Liver (tissue), 9 donors: ENCODE measurements around the gene COL5A1. TPM values are rescaled to one million over a fixed set of nuclear protein-coding genes. Genes with fewer than 3 reads are reported as not detected.

Experiments
- DNase-seq: peaks from one replicate; pipeline ENCODE4 v3.0.0-alpha.2; 2017; ENCODE audit warnings: low spot score
- H3K27ac ChIP-seq, 2 donors: one replicate each; pipeline ENCODE4 v1.7.0; 2013; ENCODE audit warnings: inconsistent platforms in 2 of 2, low read length in 2 of 2, control low read depth in 1 of 2, low read depth in 1 of 2, mild to moderate bottlenecking in 1 of 2
- H3K27me3 ChIP-seq, 4 donors: one replicate each; pipeline versions ENCODE4 v1.6.1 to v1.7.0; 2013; ENCODE audit warnings: low read length in 3 of 4, inconsistent platforms in 1 of 4, mild to moderate bottlenecking in 1 of 4, moderate library complexity in 1 of 4; ENCODE audit not compliant: control insufficient read depth in 4 of 4, insufficient read depth in 4 of 4
- H3K36me3 ChIP-seq, 4 donors: one replicate each; pipeline versions ENCODE4 v1.6.1 to v1.7.0; 2013; ENCODE audit warnings: low read length in 3 of 4, mild to moderate bottlenecking in 3 of 4, low read depth in 1 of 4, moderate library complexity in 1 of 4; ENCODE audit not compliant: control insufficient read depth in 4 of 4, insufficient read depth in 3 of 4
- H3K4me1 ChIP-seq, 4 donors: one replicate each; pipeline versions ENCODE4 v1.6.1 to v1.7.0; 2013; ENCODE audit warnings: low read length in 3 of 4, mild to moderate bottlenecking in 3 of 4, moderate library complexity in 1 of 4; ENCODE audit not compliant: control insufficient read depth in 4 of 4, insufficient read depth in 4 of 4
- H3K4me3 ChIP-seq, 3 donors: one replicate each; pipeline versions ENCODE4 v1.6.1 to v1.7.0; 2013; ENCODE audit warnings: low read length in 3 of 3, control low read depth in 1 of 3, low read depth in 1 of 3, mild to moderate bottlenecking in 1 of 3
- H3K9ac ChIP-seq, 2 donors: one replicate each; pipeline ENCODE4 v1.7.0; 2013; ENCODE audit warnings: low read length in 2 of 2, mild to moderate bottlenecking in 2 of 2, moderate library complexity in 2 of 2, control low read depth in 1 of 2, low read depth in 1 of 2
- H3K9me3 ChIP-seq, 4 donors: one replicate each; pipeline versions ENCODE4 v1.6.1 to v1.7.0; 2013; ENCODE audit warnings: low read length in 3 of 4; ENCODE audit not compliant: control insufficient read depth in 4 of 4
- ATF3 ChIP-seq: IDR thresholded peaks from 2 replicates; pipeline ENCODE4 v1.6.1; 2016; ENCODE audit warnings: antibody characterized with exemption
- CTCF ChIP-seq: fragments of 150-350 bp; IDR thresholded peaks from 2 replicates; pipeline ENCODE4 v1.5.1; 2017; ENCODE audit warnings: improper control_type of control experiment, low read depth, low read length; ENCODE audit not compliant: missing input control
- EGR1 ChIP-seq, 2 donors: IDR thresholded peaks; 2 replicates each; pipeline ENCODE4 v1.6.1; 2016 to 2018; ENCODE audit warnings: antibody characterized with exemption in 2 of 2, low read depth in 2 of 2
- FOXA1 ChIP-seq: IDR thresholded peaks from 2 replicates; pipeline ENCODE4 v1.6.1; 2016; ENCODE audit warnings: antibody characterized with exemption
- GABPA ChIP-seq, 2 donors: IDR thresholded peaks in 1 of 2; conservative IDR thresholded peaks in 1 of 2; 2 replicates each; pipeline ENCODE4 v1.6.1; 2016; ENCODE audit warnings: antibody characterized with exemption in 2 of 2, mild to moderate bottlenecking in 1 of 2, moderate library complexity in 1 of 2
- HNF4A ChIP-seq, 2 donors: conservative IDR thresholded peaks; 2 replicates each; pipeline ENCODE4 v1.6.1; 2016; ENCODE audit warnings: antibody characterized with exemption in 2 of 2, mild to moderate bottlenecking in 2 of 2
- HNF4G ChIP-seq: IDR thresholded peaks from 2 replicates; pipeline ENCODE4 v1.6.1; 2016; ENCODE audit warnings: antibody characterized with exemption
- JUND ChIP-seq, 2 donors: IDR thresholded peaks; 2 replicates each; pipeline ENCODE4 v1.6.1; 2016; ENCODE audit warnings: antibody characterized with exemption in 2 of 2
- MAX ChIP-seq: IDR thresholded peaks from 2 replicates; pipeline ENCODE4 v1.6.1; 2016; ENCODE audit warnings: antibody characterized with exemption
- NR2F2 ChIP-seq: IDR thresholded peaks from 2 replicates; pipeline ENCODE4 v1.6.1; 2016; ENCODE audit warnings: antibody characterized with exemption
- RAD21 ChIP-seq, 2 donors: IDR thresholded peaks; 2 replicates each; pipeline ENCODE4 v1.6.1; 2016; ENCODE audit warnings: antibody characterized with exemption in 2 of 2, mild to moderate bottlenecking in 2 of 2
- REST ChIP-seq: IDR thresholded peaks from 2 replicates; pipeline ENCODE4 v1.6.1; 2016; ENCODE audit warnings: antibody characterized with exemption, mild to moderate bottlenecking
- RXRA ChIP-seq, 2 donors: IDR thresholded peaks; 2 replicates each; pipeline ENCODE4 v1.6.1; 2017 to 2018; ENCODE audit warnings: antibody characterized with exemption in 2 of 2, mild to moderate bottlenecking in 1 of 2
- TAF1 ChIP-seq: conservative IDR thresholded peaks from 2 replicates; pipeline ENCODE4 v1.6.1; 2016; ENCODE audit warnings: antibody characterized with exemption, mild to moderate bottlenecking
- YY1 ChIP-seq: IDR thresholded peaks from 2 replicates; pipeline ENCODE4 v1.6.1; 2016; ENCODE audit warnings: antibody characterized with exemption, mild to moderate bottlenecking
- WGBS: extraction: QIAGEN DNeasy Blood & Tissue Kit; methylation state at CpG from one replicate; pipeline ENCODE4 v1.1.7; 2013; 5-methylcytosine and 5-hydroxymethylcytosine counted together
- polyA plus RNA-seq, 2 donors: library from polyadenylated mRNA; stranded (reverse) in 1 of 2; unstranded in 1 of 2; fragments of 200-250 nt in 1 of 2; fragments of >200 nt in 1 of 2; fragmentation: Nextera tagmentation in 1 of 2; extraction: Ambion mirVana in 1 of 2; gene quantifications; one replicate each; pipeline versions ENCODE4 v1.2.1 to v1.2.3, GENCODE V29; 2013 to 2015
- total RNA-seq, 2 donors: library from RNA; depleted of rRNA; stranded (reverse); fragments of >200 nt; gene quantifications; one replicate each; pipeline ENCODE4 v1.2.3, GENCODE V29; 2014
- donor health status: healthy.
- donor health status: healthy.
- donor health status: healthy.
- donor health status: healthy.
- donor health status: healthy.

The COL5A1 gene
- total and polyA plus RNA-seq, 4 donors: 0.67 to 15.6 (median 11.2) TPM

- TF ChIP-seq GABPA (IDR thresholded peaks at IDR 0.05 in 1 of 2, conservative IDR thresholded peaks at IDR 0.05 in 1 of 2) (no peak), HNF4G (no peak), YY1 (no peak), EGR1 (IDR thresholded peaks at IDR 0.05; ENCODE audit: low read depth in 2 of 2) (no peak), NR2F2 (no peak), HNF4A (conservative IDR thresholded peaks at IDR 0.05) (no peak)
Observed at GRCh38 chr9:134888603-134889190, 247.1 kb downstream of the COL5A1 start (continued).

GRCh38 chr9:134889386-134890154, 248.0 kb downstream of the COL5A1 start:
- Histone ChIP-seq H3K27ac (no peak overlapping the region), H3K4me1 (no peaks in the 10 kb centered on the region), H3K9ac (no peak overlapping the region), H3K36me3 (no peaks in the 10 kb centered on the region), H3K27me3 (no peaks in the 10 kb centered on the region), H3K9me3 (no peaks in the 10 kb centered on the region), H3K4me3 (no peak overlapping the region)
- 82% methylated on average over 10 of the region's 10 CpGs for WGBS
- DNase-seq: peak; percentile 27
- TF ChIP-seq REST (no peak), NR2F2 (no peak), RAD21 (IDR thresholded peaks at IDR 0.05) (no peak), JUND (IDR thresholded peaks at IDR 0.05) (no peak), RXRA (IDR thresholded peaks at IDR 0.05) (no peak), CTCF (no peak)

GRCh38 chr9:134890155-134890495, 248.5 kb downstream of the COL5A1 start:
- Histone ChIP-seq H3K4me3 (no peak overlapping the region), H3K27me3 (no peaks in the 10 kb centered on the region), H3K36me3 (no peaks in the 10 kb centered on the region), H3K9me3 (peaks cover 0 to 4% (median 0%) of the 10 kb centered on the region in 4 donors), H3K9ac (no peak overlapping the region), H3K4me1 (no peaks in the 10 kb centered on the region), H3K27ac (no peak overlapping the region)
- TF ChIP-seq YY1: no peak
- TF ChIP-seq FOXA1: no peak
- no peak for TF ChIP-seq EGR1 (IDR thresholded peaks at IDR 0.05; ENCODE audit: low read depth in 2 of 2)
- TF ChIP-seq GABPA (IDR thresholded peaks at IDR 0.05 in 1 of 2, conservative IDR thresholded peaks at IDR 0.05 in 1 of 2): no peak
- TF ChIP-seq HNF4A (conservative IDR thresholded peaks at IDR 0.05): no peak
- TF ChIP-seq JUND (IDR thresholded peaks at IDR 0.05): no peak
- TF ChIP-seq NR2F2: no peak
- no peak for TF ChIP-seq TAF1
- TF ChIP-seq HNF4G: no peak
- TF ChIP-seq ATF3: no peak
- TF ChIP-seq MAX: no peak
- WGBS: 77% methylated on average over 5 of the region's 5 CpGs
- no peak for DNase-seq
